IMR-90 (cell line): ENCODE measurements around the gene P3H1.

ENCODE experiments used
- CHD1 ChIP-seq: IDR thresholded peaks from 2 replicates; pipeline ENCODE4 v1.6.1; 2012; ENCODE audit warnings: low read depth, low read length, improper control_type of control experiment
- CTCF ChIP-seq: conservative IDR thresholded peaks from 2 replicates; pipeline ENCODE4 v1.5.1; 2012; ENCODE audit warnings: mild to moderate bottlenecking, low read depth, low read length, improper control_type of control experiment
- FOS ChIP-seq: fragments of 150-350 bp; IDR thresholded peaks from 2 replicates; pipeline ENCODE4 v1.6.1; 2016; ENCODE audit warnings: low read depth, low read length
- MAFK ChIP-seq: IDR thresholded peaks from 2 replicates; pipeline ENCODE4 v1.6.1; 2012; ENCODE audit warnings: low read depth, low read length, improper control_type of control experiment
- MAZ ChIP-seq: IDR thresholded peaks from 2 replicates; pipeline ENCODE4 v1.6.1; 2012; ENCODE audit warnings: low read depth, mild to moderate bottlenecking, low read length, improper control_type of control experiment, moderate library complexity, borderline replicate concordance
- MXI1 ChIP-seq: IDR thresholded peaks from 2 replicates; pipeline ENCODE4 v1.6.1; 2012; ENCODE audit warnings: low read depth, mild to moderate bottlenecking, low read length, moderate library complexity, borderline replicate concordance
- NFE2L2 ChIP-seq: fragments of 150-350 bp; IDR thresholded peaks from 2 replicates; pipeline ENCODE4 v1.6.1; 2016; ENCODE audit warnings: low read depth, mild to moderate bottlenecking, low read length
- POLR2A ChIP-seq: IDR thresholded peaks from 2 replicates; pipeline ENCODE4 v1.6.1; 2012; ENCODE audit warnings: mild to moderate bottlenecking, low read depth, low read length
- RAD21 ChIP-seq: IDR thresholded peaks from 2 replicates; pipeline ENCODE4 v1.6.1; 2012; ENCODE audit warnings: low read length, improper control_type of control experiment
- RCOR1 ChIP-seq: IDR thresholded peaks from 2 replicates; pipeline ENCODE4 v1.6.1; 2012; ENCODE audit warnings: mild to moderate bottlenecking, low read length, improper control_type of control experiment; ENCODE audit not compliant: insufficient replicate concordance
- RFX5 ChIP-seq: IDR thresholded peaks from 2 replicates; pipeline ENCODE4 v1.8.0; 2012; ENCODE audit warnings: low read depth, mild to moderate bottlenecking, low read length, moderate library complexity
- SMC3 ChIP-seq: fragments of 150-350 bp; IDR thresholded peaks from 2 replicates; pipeline ENCODE4 v1.6.1; 2016; ENCODE audit warnings: low read depth, mild to moderate bottlenecking, antibody characterized with exemption, low read length, moderate library complexity
- USF2 ChIP-seq: fragments of 150-350 bp; IDR thresholded peaks from 2 replicates; pipeline ENCODE4 v1.6.1; 2017; ENCODE audit warnings: mild to moderate bottlenecking, antibody characterized with exemption, low read length, low read depth

- TF ChIP-seq RAD21 (no peak), CTCF (no peak), USF2 (no peak), SMC3 (no peak), POLR2A (no peak), RFX5 (no peak), FOS (no peak), MXI1 (no peak), NFE2L2 (no peak), MAZ (no peak), RCOR1 (no peak), CHD1 (no peak), MAFK (no peak)
Observed at GRCh38 chr1:42743317-42744147, 23.3 kb downstream of the P3H1 start.
